HEK293T (cell line): ENCODE data around the gene C3.

ENCODE experiments used
- ARNT ChIP-seq: fragments of 450-650 bp; IDR thresholded peaks from 2 replicates; pipeline ENCODE4 v1.6.1; 2017; ENCODE audit warnings: mild to moderate bottlenecking
- BHLHE40 ChIP-seq: fragments of 450-650 bp; IDR thresholded peaks from 2 replicates; pipeline ENCODE4 v1.6.1; 2016; ENCODE audit warnings: mild to moderate bottlenecking, moderate library complexity, borderline replicate concordance
- ELF4 ChIP-seq: fragments of 450-650 bp; IDR thresholded peaks from 2 replicates; pipeline ENCODE4 v1.6.1; 2017; ENCODE audit warnings: antibody characterized with exemption
- FOXK2 ChIP-seq: fragments of 450-650 bp; IDR thresholded peaks from 2 replicates; pipeline ENCODE4 v1.6.1; 2016; ENCODE audit warnings: mild to moderate bottlenecking
- FOXM1 ChIP-seq: fragments of 450-650 bp; IDR thresholded peaks from 2 replicates; pipeline ENCODE4 v1.6.1; 2017; ENCODE audit warnings: mild to moderate bottlenecking, borderline replicate concordance
- HDGF ChIP-seq: fragments of 450-650 bp; IDR thresholded peaks from 2 replicates; pipeline ENCODE4 v1.6.1; 2017; ENCODE audit warnings: antibody characterized with exemption, borderline replicate concordance
- LEF1 ChIP-seq: fragments of 450-650 bp; IDR thresholded peaks from 2 replicates; pipeline ENCODE4 v1.6.1; 2017; ENCODE audit warnings: mild to moderate bottlenecking, borderline replicate concordance
- SP1 ChIP-seq: fragments of 450-650 bp; IDR thresholded peaks from 2 replicates; pipeline ENCODE4 v1.6.1; 2017
- SUZ12 ChIP-seq: fragments of 450-650 bp; IDR thresholded peaks from 2 replicates; pipeline ENCODE4 v1.6.1; 2016; ENCODE audit warnings: mild to moderate bottlenecking
- ZNF384 ChIP-seq: fragments of 450-650 bp; IDR thresholded peaks from 2 replicates; pipeline ENCODE4 v1.6.1; 2016

DNA sequence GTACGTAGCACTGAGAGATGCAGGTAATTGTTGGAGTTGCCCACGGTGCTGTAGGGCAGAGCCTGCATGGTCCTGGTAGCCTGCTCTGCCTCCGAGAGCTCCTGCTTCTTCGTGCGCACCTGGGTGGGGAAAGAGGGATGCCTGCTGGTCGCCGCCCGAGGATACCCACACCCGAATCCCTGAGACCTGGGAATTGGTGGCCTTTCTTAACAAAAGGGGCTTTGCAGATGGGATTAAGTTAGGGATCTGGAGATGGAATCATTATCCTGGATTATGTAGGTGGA lies 9.4 kb downstream of the C3 start:
- TF ChIP-seq ZNF384: no peak
- no peak for TF ChIP-seq FOXM1
- TF ChIP-seq LEF1: no peak
- no peak for TF ChIP-seq FOXK2
- no peak for TF ChIP-seq ELF4
- TF ChIP-seq SP1: no peak
- no peak for TF ChIP-seq BHLHE40
- no peak for TF ChIP-seq ARNT
- no peak for TF ChIP-seq HDGF
- no peak for TF ChIP-seq SUZ12
